ENCODE measurements around the gene FAM13B. TPM values are rescaled to one million over a fixed set of nuclear protein-coding genes. Genes with fewer than 3 reads are reported as not detected.

FAM13B gene
- total RNA-seq, 1 experiment from 2014 or later, result 33.7 TPM

DNA sequence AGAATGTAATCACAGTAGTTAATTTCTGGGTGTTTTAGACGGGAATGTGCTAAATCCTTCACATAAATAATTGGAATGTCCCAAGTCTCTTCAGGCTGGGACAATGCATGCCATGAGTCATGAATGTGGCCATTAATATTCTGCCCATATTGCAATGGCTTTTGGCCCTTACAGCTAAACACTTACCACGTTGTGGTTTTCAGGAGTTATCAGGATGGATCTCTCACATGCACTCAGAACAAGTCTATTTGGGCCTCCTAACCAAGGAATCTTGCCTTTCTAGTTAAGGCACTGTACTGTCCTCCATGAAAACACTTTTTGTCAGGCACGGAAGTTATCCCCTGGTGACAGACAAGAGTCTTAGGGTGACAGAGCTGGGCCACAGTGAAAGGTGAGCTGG, 110.9 kb downstream of the FAM13B start:
- Mint-ChIP-seq H3K4me3 (ENCODE audit: unreplicated experiment) (no peak overlapping the region), H3K27me3 (ENCODE audit: insufficient read depth, unreplicated experiment) (no peaks in the 10 kb centered on the region), H3K9me3 (ENCODE audit: unreplicated experiment) (peaks cover 8% of the 10 kb centered on the region), H3K4me1 (ENCODE audit: insufficient read depth, unreplicated experiment) (no peaks in the 10 kb centered on the region), H3K36me3 (ENCODE audit: insufficient read depth, unreplicated experiment) (peaks cover 12% of the 10 kb centered on the region), H3K27ac (ENCODE audit: low read depth, unreplicated experiment) (no peak overlapping the region)
- intact Hi-C loops (cut with micrococcal nuclease), result no loop called here
- TF ChIP-seq, protein P1, sequence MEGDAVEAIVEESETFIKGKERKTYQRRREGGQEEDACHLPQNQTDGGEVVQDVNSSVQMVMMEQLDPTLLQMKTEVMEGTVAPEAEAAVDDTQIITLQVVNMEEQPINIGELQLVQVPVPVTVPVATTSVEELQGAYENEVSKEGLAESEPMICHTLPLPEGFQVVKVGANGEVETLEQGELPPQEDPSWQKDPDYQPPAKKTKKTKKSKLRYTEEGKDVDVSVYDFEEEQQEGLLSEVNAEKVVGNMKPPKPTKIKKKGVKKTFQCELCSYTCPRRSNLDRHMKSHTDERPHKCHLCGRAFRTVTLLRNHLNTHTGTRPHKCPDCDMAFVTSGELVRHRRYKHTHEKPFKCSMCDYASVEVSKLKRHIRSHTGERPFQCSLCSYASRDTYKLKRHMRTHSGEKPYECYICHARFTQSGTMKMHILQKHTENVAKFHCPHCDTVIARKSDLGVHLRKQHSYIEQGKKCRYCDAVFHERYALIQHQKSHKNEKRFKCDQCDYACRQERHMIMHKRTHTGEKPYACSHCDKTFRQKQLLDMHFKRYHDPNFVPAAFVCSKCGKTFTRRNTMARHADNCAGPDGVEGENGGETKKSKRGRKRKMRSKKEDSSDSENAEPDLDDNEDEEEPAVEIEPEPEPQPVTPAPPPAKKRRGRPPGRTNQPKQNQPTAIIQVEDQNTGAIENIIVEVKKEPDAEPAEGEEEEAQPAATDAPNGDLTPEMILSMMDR (IDR thresholded peaks at IDR 0.05; ENCODE audit: unreplicated experiment), result no peak
- peak; percentile 27 for DNase-seq (ENCODE audit: unreplicated experiment)
- CTCF ChIA-PET, result interaction anchor here (1.7 kb wide), 1 partner anchor 143 kb away, joined by 6 read pairs; no protein-coding TSS in a partner anchor
- POLR2A ChIA-PET, result interaction anchor here (0.9 to 1.4 kb wide), 5 partner anchors 11 to 39 kb away, joined by 3 to 5 read pairs (median 3); no protein-coding TSS in a partner anchor
- BruUV-seq (replicated peaks), result no TSS peak

DNA sequence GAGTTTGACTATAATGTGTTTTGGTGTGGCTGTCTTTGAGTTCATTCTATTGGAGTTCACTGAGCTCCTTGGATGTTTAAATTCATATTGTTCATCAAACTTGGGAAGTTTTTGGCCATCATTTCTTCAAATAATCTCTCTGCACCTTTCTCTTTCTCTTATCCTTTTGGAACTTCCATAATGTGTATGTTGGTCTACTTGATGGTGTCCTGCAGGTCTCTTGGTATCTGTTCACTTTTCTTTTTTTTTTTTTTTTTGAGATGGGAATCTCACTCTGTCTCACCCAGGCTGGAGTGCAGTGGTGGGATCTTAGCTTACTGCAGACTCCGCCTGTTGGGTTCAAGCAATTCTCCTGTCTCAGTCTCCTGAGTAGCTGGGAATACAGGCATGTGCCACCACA, 116.0 kb downstream of the FAM13B start:
- POLR2A ChIA-PET, result interaction anchor here (1.7 kb wide), 1 partner anchor 117 kb away, joined by 5 read pairs; no protein-coding TSS in a partner anchor
- no peak overlapping the region for H3K27ac Mint-ChIP-seq (ENCODE audit: low read depth, unreplicated experiment)

DNA sequence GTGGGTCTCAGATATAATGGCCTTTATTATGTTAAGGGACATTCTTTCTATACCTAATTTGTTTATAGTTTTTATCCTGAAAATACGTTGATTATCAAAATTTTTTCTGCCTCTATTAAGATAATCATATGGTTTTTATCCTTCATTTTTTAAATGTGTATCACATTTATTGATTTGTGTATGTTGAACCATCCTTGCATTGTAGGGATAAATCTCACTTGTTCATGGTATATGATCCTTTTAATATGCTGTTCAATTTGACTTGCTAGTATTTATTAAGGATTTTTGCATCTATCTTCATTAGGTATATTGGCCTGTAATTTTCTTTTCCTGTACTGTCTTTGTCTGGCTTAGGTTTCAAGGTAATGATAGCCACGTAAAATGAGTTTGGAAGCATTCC, 118.1 kb downstream of the FAM13B start:
- POLR2A ChIA-PET, result interaction anchor here (1.2 kb wide), 1 partner anchor 19 kb away, joined by 4 read pairs; no protein-coding TSS in a partner anchor
- intact Hi-C loops (cut with micrococcal nuclease), result no loop called here
- no TSS peak for BruUV-seq (replicated peaks)
- CTCF ChIA-PET, result interaction anchor here (0.9 kb wide), 1 partner anchor 139 kb away, joined by 4 read pairs; no protein-coding TSS in a partner anchor
- Mint-ChIP-seq H3K36me3 (ENCODE audit: insufficient read depth, unreplicated experiment) (peaks cover 9% of the 10 kb centered on the region), H3K9me3 (ENCODE audit: unreplicated experiment) (peaks cover 19% of the 10 kb centered on the region), H3K4me1 (ENCODE audit: insufficient read depth, unreplicated experiment) (no peaks in the 10 kb centered on the region), H3K4me3 (ENCODE audit: unreplicated experiment) (no peak overlapping the region), H3K27me3 (ENCODE audit: insufficient read depth, unreplicated experiment) (no peaks in the 10 kb centered on the region), H3K27ac (ENCODE audit: low read depth, unreplicated experiment) (no peak overlapping the region)
- TF ChIP-seq, protein P1 (IDR thresholded peaks at IDR 0.05; ENCODE audit: unreplicated experiment), result no peak
- no peak for DNase-seq (ENCODE audit: unreplicated experiment)

More for the DNA sequence above, 116.0 kb downstream of the FAM13B start:
- BruUV-seq (replicated peaks), result no TSS peak
- H3K4me1 Mint-ChIP-seq (ENCODE audit: insufficient read depth, unreplicated experiment), result no peaks in the 10 kb centered on the region
- peaks cover 19% of the 10 kb centered on the region for H3K9me3 Mint-ChIP-seq (ENCODE audit: unreplicated experiment)
- CTCF ChIA-PET, result interaction anchor here (0.6 to 1.4 kb wide), 3 partner anchors 28 to 138 kb away, joined by 3 to 4 read pairs (median 3); no protein-coding TSS in a partner anchor
- TF ChIP-seq, protein P1 (IDR thresholded peaks at IDR 0.05; ENCODE audit: unreplicated experiment), result no peak
- peaks cover 9% of the 10 kb centered on the region for H3K36me3 Mint-ChIP-seq (ENCODE audit: insufficient read depth, unreplicated experiment)
- intact Hi-C loops (cut with micrococcal nuclease), result no loop called here
- no peaks in the 10 kb centered on the region for H3K27me3 Mint-ChIP-seq (ENCODE audit: insufficient read depth, unreplicated experiment)
- H3K4me3 Mint-ChIP-seq (ENCODE audit: unreplicated experiment), result no peak overlapping the region
- DNase-seq (ENCODE audit: unreplicated experiment), result no peak

DNA sequence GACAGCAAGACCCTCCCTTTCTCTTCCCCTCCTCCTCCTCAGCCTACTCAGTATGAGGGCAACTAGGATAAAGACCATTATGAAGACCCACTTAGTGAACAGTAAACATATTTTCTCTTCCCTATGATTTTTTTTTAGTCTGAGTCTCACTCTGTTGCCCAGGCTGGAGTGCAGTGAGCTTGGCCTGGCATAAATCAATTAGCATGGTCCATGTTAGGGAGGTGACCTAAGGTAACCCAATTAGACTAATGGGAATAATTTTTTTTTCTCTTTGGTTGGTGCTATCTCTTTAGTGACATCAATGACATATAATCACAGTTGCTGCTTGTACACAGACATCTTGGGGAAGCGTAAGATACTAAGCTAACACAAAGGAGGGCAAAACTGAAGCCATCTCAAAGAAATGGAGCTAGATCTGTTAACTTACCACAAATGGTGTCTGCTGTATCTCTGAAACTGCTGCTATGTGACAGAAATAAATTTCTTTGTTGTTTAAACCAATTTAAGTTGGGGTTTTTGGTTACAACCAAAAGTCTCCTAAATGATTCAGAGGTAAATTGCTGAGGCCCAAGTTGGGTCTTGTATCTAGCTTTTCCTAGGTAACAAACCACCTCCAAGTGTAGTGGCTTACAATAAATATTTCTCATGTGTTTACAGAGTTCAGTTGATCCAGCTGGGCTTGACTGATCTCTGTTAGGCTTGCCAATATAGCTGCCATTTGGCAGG, 130.3 kb downstream of the FAM13B start:
- DNase-seq (ENCODE audit: unreplicated experiment), result no peak
- Mint-ChIP-seq H3K27me3 (ENCODE audit: insufficient read depth, unreplicated experiment) (no peaks in the 10 kb centered on the region), H3K4me3 (ENCODE audit: unreplicated experiment) (no peak overlapping the region), H3K36me3 (ENCODE audit: insufficient read depth, unreplicated experiment) (no peaks in the 10 kb centered on the region), H3K4me1 (ENCODE audit: insufficient read depth, unreplicated experiment) (peaks cover 6% of the 10 kb centered on the region), H3K9me3 (ENCODE audit: unreplicated experiment) (no peaks in the 10 kb centered on the region), H3K27ac (ENCODE audit: low read depth, unreplicated experiment) (no peak overlapping the region)
- BruUV-seq (replicated peaks), result no TSS peak
- intact Hi-C loops (cut with micrococcal nuclease), result no loop called here
- ChIA-PET POLR2A (interaction anchor here (1.5 to 1.9 kb wide), 2 partner anchors 15 to 22 kb away, joined by 5 read pairs; no protein-coding TSS in a partner anchor), CTCF (interaction anchor here (0.6 to 1.6 kb wide), 4 partner anchors 123 to 1716 kb away, joined by 4 to 6 read pairs (median 4); no protein-coding TSS in a partner anchor)
- TF ChIP-seq, protein P1 (IDR thresholded peaks at IDR 0.05; ENCODE audit: unreplicated experiment), result no peak
